ENCODE data around the gene SLC10A3. TPM values are rescaled to one million over a fixed set of nuclear protein-coding genes. Genes with fewer than 3 reads are reported as not detected.

SLC10A3 gene
- total and polyA plus RNA-seq, 2 donors (not counting 1 experiment from before 2014, with no cell fraction given), result 17.9 to 36.9 TPM

- ChIA-PET POLR2A (no interaction called here), CTCF (no interaction called here)
- no peak for ATAC-seq (ENCODE audit: low read depth)
- intact Hi-C loops (cut with micrococcal nuclease), result no loop called here
- no peaks in the 10 kb centered on the region for H3K27me3 ChIP-seq (replicated peaks in 1 of 4; ENCODE audit: control extremely low read depth in 1 of 4, control insufficient read depth in 3 of 4, insufficient read depth in 4 of 4, low read length in 3 of 4)
- TF ChIP-seq CTCF (IDR thresholded peaks at IDR 0.05), result no peak
- TF ChIP-seq EZH2 (IDR thresholded peaks at IDR 0.05; ENCODE audit: borderline replicate concordance, insufficient read depth, low read depth, low read length, poor library complexity, severe bottlenecking), result no peak
- H3K9me3 ChIP-seq (ENCODE audit: control extremely low read depth in 1 of 3, control insufficient read depth in 2 of 3, insufficient read depth in 1 of 3, low read length in 2 of 3), result no peaks in the 10 kb centered on the region
- H3K27ac ChIP-seq (ENCODE audit: low read length in 2 of 2), result no peak overlapping the region
- no peak overlapping the region for H2AFZ ChIP-seq (ENCODE audit: insufficient read depth, low read depth, low read length, poor library complexity, severe bottlenecking)
- Mint-ChIP-seq H3K9me3 (ENCODE audit: insufficient read depth) (no peaks in the 10 kb centered on the region), H3K4me1 (no peaks in the 10 kb centered on the region), H3K27me3 (no peaks in the 10 kb centered on the region), H3K4me3 (no peak overlapping the region), H3K27ac (no peak overlapping the region)
- H3K36me3 ChIP-seq (replicated peaks in 1 of 2; ENCODE audit: control extremely low read depth in 1 of 2, control insufficient read depth in 1 of 2, extremely low read depth in 1 of 2, insufficient read depth in 2 of 2, low read length in 1 of 2), result peaks cover 0 to 35% of the 10 kb centered on the region in 2 experiments
- no peaks in the 10 kb centered on the region for H3K79me2 ChIP-seq (ENCODE audit: control insufficient read depth, insufficient read depth, low read length)
- no peak overlapping the region for H3K4me3 ChIP-seq (ENCODE audit: control extremely low read depth in 1 of 5, extremely low read depth in 1 of 5, insufficient read depth in 1 of 5, low read depth in 2 of 5, low read length in 4 of 5)
- H4K20me1 ChIP-seq (ENCODE audit: control insufficient read depth, insufficient read depth, low read length, poor library complexity, severe bottlenecking), result no peaks in the 10 kb centered on the region
- H3K4me1 ChIP-seq (ENCODE audit: control insufficient read depth in 2 of 2, insufficient read depth in 2 of 2, low read length in 2 of 2), result no peaks in the 10 kb centered on the region
- no peak overlapping the region for H3K4me2 ChIP-seq (replicated peaks; ENCODE audit: low read depth, low read length, poor library complexity, severe bottlenecking)
- H3K9ac ChIP-seq (ENCODE audit: low read length), result no peak overlapping the region
- DNase-seq, result no peak
- WGBS (ENCODE audit: insufficient coverage), result 99% methylated on average over 13 of the region's 21 CpGs
Measured at GRCh38 chrX:154467556-154467955, 22.9 kb downstream of the SLC10A3 start.

- no peak overlapping the region for H3K4me3 Mint-ChIP-seq
- Histone ChIP-seq H3K4me1 (ENCODE audit: control insufficient read depth in 2 of 2, insufficient read depth in 2 of 2, low read length in 2 of 2) (no peaks in the 10 kb centered on the region), H3K4me2 (replicated peaks; ENCODE audit: low read depth, low read length, poor library complexity, severe bottlenecking) (no peak overlapping the region), H3K9ac (ENCODE audit: low read length) (no peak overlapping the region), H2AFZ (ENCODE audit: insufficient read depth, low read depth, low read length, poor library complexity, severe bottlenecking) (no peak overlapping the region), H3K9me3 (ENCODE audit: control extremely low read depth in 1 of 3, control insufficient read depth in 2 of 3, insufficient read depth in 1 of 3, low read length in 2 of 3) (no peaks in the 10 kb centered on the region), H3K4me3 (ENCODE audit: control extremely low read depth in 1 of 5, extremely low read depth in 1 of 5, insufficient read depth in 1 of 5, low read depth in 2 of 5, low read length in 4 of 5) (no peak overlapping the region), H3K27ac (ENCODE audit: low read length in 2 of 2) (no peak overlapping the region), H4K20me1 (ENCODE audit: control insufficient read depth, insufficient read depth, low read length, poor library complexity, severe bottlenecking) (no peaks in the 10 kb centered on the region), H3K27me3 (replicated peaks in 1 of 4; ENCODE audit: control extremely low read depth in 1 of 4, control insufficient read depth in 3 of 4, insufficient read depth in 4 of 4, low read length in 3 of 4) (no peaks in the 10 kb centered on the region), H3K79me2 (ENCODE audit: control insufficient read depth, insufficient read depth, low read length) (no peaks in the 10 kb centered on the region), H3K36me3 (replicated peaks in 1 of 2; ENCODE audit: control extremely low read depth in 1 of 2, control insufficient read depth in 1 of 2, extremely low read depth in 1 of 2, insufficient read depth in 2 of 2, low read length in 1 of 2) (peaks cover 0 to 35% of the 10 kb centered on the region in 2 experiments)
- no peaks in the 10 kb centered on the region for H3K9me3 Mint-ChIP-seq (ENCODE audit: insufficient read depth)
- WGBS (ENCODE audit: insufficient coverage), result 96% methylated on average over 13 of the region's 15 CpGs
- no peak for TF ChIP-seq EZH2 (IDR thresholded peaks at IDR 0.05; ENCODE audit: borderline replicate concordance, insufficient read depth, low read depth, low read length, poor library complexity, severe bottlenecking)
- no peak for TF ChIP-seq CTCF (IDR thresholded peaks at IDR 0.05)
- ATAC-seq (ENCODE audit: low read depth), result no peak
- CTCF ChIA-PET, result no interaction called here
- H3K27me3 Mint-ChIP-seq, result no peaks in the 10 kb centered on the region
- POLR2A ChIA-PET, result no interaction called here
- intact Hi-C loops (cut with micrococcal nuclease), result no loop called here
- DNase-seq, result no peak
- H3K27ac Mint-ChIP-seq, result no peak overlapping the region
- H3K4me1 Mint-ChIP-seq, result no peaks in the 10 kb centered on the region
Measured at GRCh38 chrX:154466907-154467306, 23.5 kb downstream of the SLC10A3 start.

All from B cell (primary cell).